KG1 (cell line): Measurements from ENCODE around the gene EDN2.

Experiments used
- DNase-seq: peaks from one replicate; lab custom pipeline; 2025; lab: John Stamatoyannopoulos, UW

Gene EDN2

GRCh38 chr1:41464885-41465284, 19.6 kb downstream of the EDN2 start:
- DNase-seq, result no peak

- no peak for DNase-seq
Observed at GRCh38 chr1:41463516-41463915, 21.0 kb downstream of the EDN2 start.

- no peak for DNase-seq
Observed at GRCh38 chr1:41462680-41463004, 21.8 kb downstream of the EDN2 start.

- DNase-seq, result no peak
Observed at GRCh38 chr1:41461790-41462679, 22.4 kb downstream of the EDN2 start.

GRCh38 chr1:41456847-41457540, 27.5 kb downstream of the EDN2 start:
- no peak for DNase-seq

GRCh38 chr1:41455479-41456332, 28.8 kb downstream of the EDN2 start:
- DNase-seq, result no peak

- no peak for DNase-seq
Observed at GRCh38 chr1:41454406-41454805, 30.1 kb downstream of the EDN2 start.

GRCh38 chr1:41452704-41453290, 31.7 kb downstream of the EDN2 start:
- no peak for DNase-seq

- no peak for DNase-seq
Observed at GRCh38 chr1:41450747-41451285, 33.7 kb downstream of the EDN2 start.

- DNase-seq, result no peak
Observed at GRCh38 chr1:41449326-41449921, 35.1 kb downstream of the EDN2 start.

GRCh38 chr1:41448821-41449220, 35.7 kb downstream of the EDN2 start:
- DNase-seq, result no peak

GRCh38 chr1:41447995-41448770, 36.3 kb downstream of the EDN2 start:
- no peak for DNase-seq

GRCh38 chr1:41446851-41447610, 37.5 kb downstream of the EDN2 start:
- no peak for DNase-seq

GRCh38 chr1:41444785-41445184, 39.7 kb downstream of the EDN2 start:
- no peak for DNase-seq

GRCh38 chr1:41444246-41444645, 40.2 kb downstream of the EDN2 start:
- DNase-seq, result no peak

GRCh38 chr1:41442697-41443251, 41.7 kb downstream of the EDN2 start:
- no peak for DNase-seq

GRCh38 chr1:41440321-41441085, 44.0 kb downstream of the EDN2 start:
- DNase-seq, result no peak

- DNase-seq, result no peak
Observed at GRCh38 chr1:41439234-41439633, 45.2 kb downstream of the EDN2 start.

- DNase-seq, result no peak
Observed at GRCh38 chr1:41438711-41439110, 45.8 kb downstream of the EDN2 start.
